HepG2 (cell line): ENCODE data around the gene PEAR1. TPM values are rescaled to one million over a fixed set of nuclear protein-coding genes. Genes with fewer than 3 reads are reported as not detected.

ENCODE experiments used
- DBP ChIP-seq: sonication (generic); formaldehyde crosslinking; IDR thresholded peaks from 2 replicates; pipeline ENCODE4 v1.4.0; 2020; ENCODE audit warnings: missing genetic modification reagents; ENCODE audit errors: not compliant biosample characterization
- KAT8 ChIP-seq: IDR thresholded peaks from 2 replicates; pipeline ENCODE4 v1.6.1; 2016; ENCODE audit warnings: missing genetic modification reagents, missing compliant biosample characterization
- KDM2A ChIP-seq: sonication (generic); formaldehyde crosslinking; IDR thresholded peaks from 2 replicates; pipeline ENCODE4 v1.4.0; 2020; ENCODE audit warnings: low read depth, missing genetic modification reagents, borderline replicate concordance
- NCOA5 ChIP-seq: sonication (generic); formaldehyde crosslinking; IDR thresholded peaks from 2 replicates; pipeline ENCODE4 v1.4.0; 2020; ENCODE audit warnings: missing genetic modification reagents
- RAD21 ChIP-seq: fragments of 450-650 bp; formaldehyde crosslinking; IDR thresholded peaks from 2 replicates; pipeline ENCODE4 v1.5.0; 2020; ENCODE audit warnings: mild to moderate bottlenecking
- RBAK ChIP-seq: sonication (generic); formaldehyde crosslinking; IDR thresholded peaks from 2 replicates; pipeline ENCODE4 v1.5.1; 2020; ENCODE audit warnings: mild to moderate bottlenecking, missing genetic modification reagents
- SALL1 ChIP-seq: sonication (generic); formaldehyde crosslinking; IDR thresholded peaks from 2 replicates; pipeline ENCODE4 v1.8.0; 2022; ENCODE audit warnings: mild to moderate bottlenecking, missing genetic modification reagents
- STAG1 ChIP-seq: sonication (generic); formaldehyde crosslinking; IDR thresholded peaks from 2 replicates; pipeline ENCODE4 v1.4.0; 2020; ENCODE audit warnings: missing genetic modification reagents
- XRCC5 ChIP-seq: fragments of 200-400 bp; formaldehyde crosslinking; optimal IDR thresholded peaks from 2 replicates; pipeline ENCODE3; 2017; ENCODE audit warnings: mild to moderate bottlenecking, low read length
- ZBTB20 ChIP-seq: sonication (generic); formaldehyde crosslinking; IDR thresholded peaks from 2 replicates; pipeline ENCODE4 v1.8.1; 2023; ENCODE audit warnings: missing genetic modification reagents, low read depth, mild to moderate bottlenecking, borderline replicate concordance
- ZC3H4 ChIP-seq: sonication (generic); formaldehyde crosslinking; IDR thresholded peaks from 2 replicates; pipeline ENCODE4 v1.4.0; 2020; ENCODE audit warnings: missing genetic modification reagents, borderline replicate concordance
- ZNF337 ChIP-seq: sonication (generic); formaldehyde crosslinking; IDR thresholded peaks from 2 replicates; pipeline ENCODE4 v1.5.1; 2020; ENCODE audit warnings: missing genetic modification reagents, low read depth, mild to moderate bottlenecking, borderline replicate concordance
- ZNF574 ChIP-seq: sonication (generic); formaldehyde crosslinking; IDR thresholded peaks from 2 replicates; pipeline ENCODE4 v1.4.0; 2020; ENCODE audit warnings: missing genetic modification reagents
- polyA plus RNA-seq, 8 experiments: library from polyadenylated mRNA; depleted of rRNA in 3 of 8; stranded (reverse) in 7 of 8; unstranded in 1 of 8; fragments of >200 nt; fragmentation: Illumina TruSeq in 4 of 8; extraction: Trizol in 4 of 8; gene quantifications; 2 replicates each; pipeline versions ENCODE4 v1.2.1 to v1.2.3, GENCODE V29; 2011 to 2016; ENCODE audit warnings: low read depth in 4 of 8, missing spikeins in 1 of 8, mixed read lengths in 1 of 8; ENCODE audit not compliant: insufficient read depth in 1 of 8
- total RNA-seq, 5 experiments: library from RNA; depleted of rRNA; stranded (reverse); fragments of >200 nt; fragmentation: Illumina TruSeq; extraction: Trizol; gene quantifications; 2 replicates each; pipeline ENCODE4 v1.2.3, GENCODE V29; 2016; ENCODE audit warnings: low read depth in 1 of 5
- TF ChIP-seq, protein P1 (sequence below): sonication (generic); formaldehyde crosslinking; IDR thresholded peaks from 2 replicates; pipeline ENCODE4 v1.5.0; 2020; ENCODE audit warnings: missing genetic modification reagents, mild to moderate bottlenecking, borderline replicate concordance
- TF ChIP-seq, protein P2 (sequence below): IDR thresholded peaks from 2 replicates; pipeline ENCODE4 v1.6.1; 2016; ENCODE audit warnings: low read depth, control low read depth
- TF ChIP-seq, protein P3 (sequence below): sonication (generic); formaldehyde crosslinking; IDR thresholded peaks from 2 replicates; pipeline ENCODE4 v1.4.0; 2020; ENCODE audit warnings: missing genetic modification reagents, borderline replicate concordance

PEAR1 gene
- total and polyA plus RNA-seq, 2 of the 13 experiments (the other 11 are each of a cell fraction or from before 2014, with no cell fraction given) = 0.27 to 0.41 TPM

DNA sequence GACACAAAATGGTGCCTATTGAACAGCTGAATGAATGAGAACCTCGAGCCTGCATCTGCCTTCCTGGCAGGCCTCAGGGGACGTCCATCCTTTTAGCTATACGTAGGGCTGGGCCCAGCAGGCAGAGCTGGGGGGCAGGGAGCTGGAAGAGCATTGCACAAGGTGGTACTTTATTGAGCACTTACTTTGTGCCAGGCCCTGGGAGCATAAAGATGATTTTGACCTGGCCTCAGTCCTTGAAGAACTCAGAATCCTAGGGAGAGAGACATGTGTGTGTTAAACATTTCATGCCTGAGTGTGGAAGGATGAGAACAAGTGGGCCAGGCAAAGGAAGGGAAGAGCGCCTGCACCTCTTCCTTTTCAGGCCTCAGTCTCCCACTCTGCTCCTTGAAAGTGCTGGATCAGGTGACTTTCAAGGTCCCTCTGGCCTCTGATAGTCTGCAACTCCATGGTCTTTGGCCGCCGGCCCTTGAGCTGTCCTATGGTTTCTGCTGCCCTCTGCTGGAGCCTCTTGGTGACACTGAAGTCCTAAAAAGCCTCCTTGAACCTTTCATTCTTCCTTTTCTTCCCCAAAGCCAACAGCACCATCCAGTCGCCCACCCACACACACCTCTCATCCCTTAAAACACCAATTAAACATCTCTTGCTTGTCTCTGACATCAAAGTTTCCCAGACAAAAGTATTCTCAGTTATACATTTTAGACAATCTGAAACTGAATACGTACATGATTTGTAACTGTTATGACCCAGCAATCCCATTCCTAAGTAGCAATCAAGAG, 3.5 kb upstream of the PEAR1 start (continued):
- TF ChIP-seq, protein P1, sequence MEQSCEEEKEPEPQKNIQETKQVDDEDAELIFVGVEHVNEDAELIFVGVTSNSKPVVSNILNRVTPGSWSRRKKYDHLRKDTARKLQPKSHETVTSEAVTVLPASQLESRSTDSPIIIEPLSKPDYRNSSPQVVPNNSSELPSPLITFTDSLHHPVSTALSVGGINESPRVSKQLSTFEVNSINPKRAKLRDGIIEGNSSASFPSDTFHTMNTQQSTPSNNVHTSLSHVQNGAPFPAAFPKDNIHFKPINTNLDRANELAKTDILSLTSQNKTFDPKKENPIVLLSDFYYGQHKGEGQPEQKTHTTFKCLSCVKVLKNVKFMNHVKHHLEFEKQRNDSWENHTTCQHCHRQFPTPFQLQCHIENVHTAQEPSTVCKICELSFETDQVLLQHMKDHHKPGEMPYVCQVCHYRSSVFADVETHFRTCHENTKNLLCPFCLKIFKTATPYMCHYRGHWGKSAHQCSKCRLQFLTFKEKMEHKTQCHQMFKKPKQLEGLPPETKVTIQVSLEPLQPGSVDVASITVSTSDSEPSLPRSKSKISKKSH (CRISPR knock-in tag) = no peak
- TF ChIP-seq ZBTB20 (CRISPR knock-in tag) (no peak), STAG1 (CRISPR knock-in tag) (peak; percentile 83), NCOA5 (CRISPR knock-in tag) (no peak), RBAK (CRISPR knock-in tag) (no peak), SALL1 (CRISPR knock-in tag) (0 out of 2 replicates have a peak, but pooled peaks have one; percentile 17), RAD21 (CRISPR knock-in tag) (peak; percentile 55; the same call in 1 of the 2 replicates), ZNF574 (CRISPR knock-in tag) (peak; percentile 98), KDM2A (0 out of 2 replicates have a peak, but pooled peaks have one; percentile 25), ZNF337 (no peak), DBP (CRISPR knock-in tag) (no peak), ZC3H4 (CRISPR knock-in tag) (no peak), XRCC5 (peak; percentile 64), KAT8 (CRISPR knock-in tag) (peak; percentile 18; the same call in 1 of the 2 replicates)
- TF ChIP-seq, protein P2, sequence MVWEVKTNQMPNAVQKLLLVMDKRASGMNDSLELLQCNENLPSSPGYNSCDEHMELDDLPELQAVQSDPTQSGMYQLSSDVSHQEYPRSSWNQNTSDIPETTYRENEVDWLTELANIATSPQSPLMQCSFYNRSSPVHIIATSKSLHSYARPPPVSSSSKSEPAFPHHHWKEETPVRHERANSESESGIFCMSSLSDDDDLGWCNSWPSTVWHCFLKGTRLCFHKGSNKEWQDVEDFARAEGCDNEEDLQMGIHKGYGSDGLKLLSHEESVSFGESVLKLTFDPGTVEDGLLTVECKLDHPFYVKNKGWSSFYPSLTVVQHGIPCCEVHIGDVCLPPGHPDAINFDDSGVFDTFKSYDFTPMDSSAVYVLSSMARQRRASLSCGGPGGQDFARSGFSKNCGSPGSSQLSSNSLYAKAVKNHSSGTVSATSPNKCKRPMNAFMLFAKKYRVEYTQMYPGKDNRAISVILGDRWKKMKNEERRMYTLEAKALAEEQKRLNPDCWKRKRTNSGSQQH (CRISPR knock-in tag) = 0 out of 2 replicates have a peak, but pooled peaks have one; percentile 16
- TF ChIP-seq, protein P3, sequence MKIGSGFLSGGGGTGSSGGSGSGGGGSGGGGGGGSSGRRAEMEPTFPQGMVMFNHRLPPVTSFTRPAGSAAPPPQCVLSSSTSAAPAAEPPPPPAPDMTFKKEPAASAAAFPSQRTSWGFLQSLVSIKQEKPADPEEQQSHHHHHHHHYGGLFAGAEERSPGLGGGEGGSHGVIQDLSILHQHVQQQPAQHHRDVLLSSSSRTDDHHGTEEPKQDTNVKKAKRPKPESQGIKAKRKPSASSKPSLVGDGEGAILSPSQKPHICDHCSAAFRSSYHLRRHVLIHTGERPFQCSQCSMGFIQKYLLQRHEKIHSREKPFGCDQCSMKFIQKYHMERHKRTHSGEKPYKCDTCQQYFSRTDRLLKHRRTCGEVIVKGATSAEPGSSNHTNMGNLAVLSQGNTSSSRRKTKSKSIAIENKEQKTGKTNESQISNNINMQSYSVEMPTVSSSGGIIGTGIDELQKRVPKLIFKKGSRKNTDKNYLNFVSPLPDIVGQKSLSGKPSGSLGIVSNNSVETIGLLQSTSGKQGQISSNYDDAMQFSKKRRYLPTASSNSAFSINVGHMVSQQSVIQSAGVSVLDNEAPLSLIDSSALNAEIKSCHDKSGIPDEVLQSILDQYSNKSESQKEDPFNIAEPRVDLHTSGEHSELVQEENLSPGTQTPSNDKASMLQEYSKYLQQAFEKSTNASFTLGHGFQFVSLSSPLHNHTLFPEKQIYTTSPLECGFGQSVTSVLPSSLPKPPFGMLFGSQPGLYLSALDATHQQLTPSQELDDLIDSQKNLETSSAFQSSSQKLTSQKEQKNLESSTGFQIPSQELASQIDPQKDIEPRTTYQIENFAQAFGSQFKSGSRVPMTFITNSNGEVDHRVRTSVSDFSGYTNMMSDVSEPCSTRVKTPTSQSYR (CRISPR knock-in tag) = no peak
